HepG2 (cell line): ENCODE measurements around the gene FAM193A. TPM values are rescaled to one million over a fixed set of nuclear protein-coding genes. Genes with fewer than 3 reads are reported as not detected.

ENCODE experiments used
- ATAC-seq: fragments of 200-7000 bp; cut with Tn5 transposase; 3 replicates; pipeline ENCODE4 v1.9.1; 2020; ENCODE audit warnings: mild to moderate bottlenecking, moderate library complexity
- BruUV-seq: library from RNA; stranded (reverse); fragments of 400-500 nt; replicated peaks from 2 replicates; lab custom pipeline; 2021; lab: Mats Ljungman, UMichigan
- CTCF ChIA-PET: fragments of 300-600 bp; formaldehyde crosslinking; extraction: SDS; loops from one replicate; lab custom pipeline; 2021; ENCODE audit warnings: low total read pairs, inconsistent platforms, low intra/inter-chr PET ratio; lab: Yijun Ruan, JAX
- POLR2A ChIA-PET: fragments of 350-600 bp; sonication (Branson Sonifier 250); formaldehyde crosslinking; loops from one replicate; lab custom pipeline; 2020; ENCODE audit warnings: antibody characterized with exemption, inconsistent platforms; lab: Yijun Ruan, JAX
- DNase-seq: peaks from one replicate; pipeline ENCODE4 v3.0.0-alpha.2; 2015; ENCODE audit warnings: low spot score
- FAIRE-seq: peaks from 3 replicates; lab custom pipeline; 2011; peaks lifted over from hg19 to GRCh38; lab: Jason Lieb, UNC
- H2AFZ ChIP-seq: one replicate; pipeline ENCODE4 v1.6.1; 2011; ENCODE audit warnings: low read length, inconsistent platforms
- H3K27ac ChIP-seq: fragments of 300-600 bp; 3 replicates; pipeline ENCODE4 v1.8.0; 2011; ENCODE audit warnings: mixed run types, mild to moderate bottlenecking, mixed read lengths, low read length, inconsistent platforms; ENCODE audit not compliant: insufficient read depth; ENCODE audit errors: extremely low read length
- H3K27me3 ChIP-seq, 2 experiments: fragments of 200-600 bp in 1 of 2; 2 replicates in 1 of 2; 3 replicates in 1 of 2; pipeline versions ENCODE4 v1.6.0 to v1.8.0; 2011; ENCODE audit warnings: low read length in 2 of 2, mild to moderate bottlenecking in 2 of 2, moderate library complexity in 2 of 2, inconsistent platforms in 1 of 2; ENCODE audit not compliant: insufficient read depth in 2 of 2, control insufficient read depth in 1 of 2
- H3K36me3 ChIP-seq, 2 experiments: fragments of 200-600 bp in 1 of 2; replicated peaks in 1 of 2; 2 replicates in 1 of 2; 3 replicates in 1 of 2; pipeline versions ENCODE4 v1.5.1 to v1.8.0; 2011; ENCODE audit warnings: low read length in 2 of 2, inconsistent platforms in 1 of 2; ENCODE audit not compliant: insufficient read depth in 2 of 2, control insufficient read depth in 1 of 2
- H3K4me1 ChIP-seq: 2 replicates; pipeline ENCODE4 v1.5.1; 2012; ENCODE audit warnings: low read length, inconsistent platforms; ENCODE audit not compliant: insufficient read depth
- H3K4me2 ChIP-seq: 2 replicates; pipeline ENCODE4 v1.6.0; 2011; ENCODE audit warnings: low read depth, low read length, inconsistent platforms
- H3K4me3 ChIP-seq, 3 experiments: fragments of 200-600 bp in 1 of 3; sonication (generic), shearing (Covaris generic) in 1 of 3; replicated peaks in 1 of 3; 2 replicates each; pipeline ENCODE4 v1.5.1; 2011 to 2016; ENCODE audit warnings: low read length in 3 of 3, inconsistent platforms in 2 of 3, low read depth in 2 of 3, mild to moderate bottlenecking in 2 of 3, control low read depth in 1 of 3, mixed read lengths in 1 of 3; ENCODE audit not compliant: insufficient read depth in 1 of 3
- H3K79me2 ChIP-seq: one replicate; pipeline ENCODE4 v1.6.1; 2011; ENCODE audit warnings: low read length, inconsistent platforms; ENCODE audit not compliant: insufficient read depth
- H3K9ac ChIP-seq: 2 replicates; pipeline ENCODE4 v1.6.0; 2011; ENCODE audit warnings: mild to moderate bottlenecking, low read depth, low read length, inconsistent platforms; ENCODE audit not compliant: insufficient read depth
- H3K9me3 ChIP-seq: 2 replicates; pipeline ENCODE4 v1.5.1; 2012; ENCODE audit warnings: mild to moderate bottlenecking, low read length
- H4K20me1 ChIP-seq: 2 replicates; pipeline ENCODE4 v1.6.0; 2011; ENCODE audit warnings: inconsistent platforms, mild to moderate bottlenecking, low read length, moderate library complexity; ENCODE audit not compliant: insufficient read depth
- ATF1 ChIP-seq: IDR thresholded peaks from 2 replicates; pipeline ENCODE4 v1.6.1; 2016; ENCODE audit warnings: mild to moderate bottlenecking, control low read depth
- ETS1 ChIP-seq: sonication (generic); formaldehyde crosslinking; IDR thresholded peaks from 2 replicates; pipeline ENCODE4 v1.4.0; 2020; ENCODE audit warnings: missing genetic modification reagents
- JUNB ChIP-seq: sonication (generic); formaldehyde crosslinking; IDR thresholded peaks from 2 replicates; pipeline ENCODE4 v1.8.0; 2022; ENCODE audit warnings: missing genetic modification reagents, mild to moderate bottlenecking, borderline replicate concordance
- MTF2 ChIP-seq: sonication (generic); formaldehyde crosslinking; IDR thresholded peaks from 2 replicates; pipeline ENCODE4 v1.5.0; 2020; ENCODE audit warnings: missing genetic modification reagents, borderline replicate concordance
- ZNF615 ChIP-seq: sonication (generic); formaldehyde crosslinking; IDR thresholded peaks from 2 replicates; pipeline ENCODE4 v1.5.0; 2020; ENCODE audit warnings: mild to moderate bottlenecking, missing genetic modification reagents, borderline replicate concordance
- ZNF775 ChIP-seq: sonication (generic); formaldehyde crosslinking; IDR thresholded peaks from 2 replicates; pipeline ENCODE4 v1.4.0; 2020; ENCODE audit warnings: missing genetic modification reagents, mild to moderate bottlenecking, moderate library complexity, borderline replicate concordance
- ZNF788 ChIP-seq: sonication (generic); formaldehyde crosslinking; IDR thresholded peaks from 2 replicates; pipeline ENCODE4 v1.5.0; 2020; ENCODE audit warnings: mild to moderate bottlenecking, missing genetic modification reagents, borderline replicate concordance
- WGBS: methylation state at CpG from one replicate; pipeline ENCODE4 v1.1.6; 2017; ENCODE audit warnings: low lambda C conversion rate; 5-methylcytosine and 5-hydroxymethylcytosine counted together
- in situ Hi-C: cut with HindIII; loops from 2 replicates; pipeline ENCODE4 v1.10.0; 2017; ENCODE audit warnings: low pct_unique_long_range_greater_than_20kb; ENCODE audit not compliant: extremely low pct_ligation_motif_present
- intact Hi-C: fragments of 100-400 bp; cut with micrococcal nuclease; formaldehyde crosslinking; loops from one replicate; pipeline ENCODE4 v1.10.0; 2022; ENCODE audit not compliant: unreplicated experiment
- polyA plus RNA-seq, 8 experiments: library from polyadenylated mRNA; depleted of rRNA in 3 of 8; stranded (reverse) in 7 of 8; unstranded in 1 of 8; fragments of >200 nt; fragmentation: Illumina TruSeq in 4 of 8; extraction: Trizol in 4 of 8; gene quantifications; 2 replicates each; pipeline versions ENCODE4 v1.2.1 to v1.2.3, GENCODE V29; 2011 to 2016; ENCODE audit warnings: low read depth in 4 of 8, missing spikeins in 1 of 8, mixed read lengths in 1 of 8; ENCODE audit not compliant: insufficient read depth in 1 of 8
- total RNA-seq, 5 experiments: library from RNA; depleted of rRNA; stranded (reverse); fragments of >200 nt; fragmentation: Illumina TruSeq; extraction: Trizol; gene quantifications; 2 replicates each; pipeline ENCODE4 v1.2.3, GENCODE V29; 2016; ENCODE audit warnings: low read depth in 1 of 5

FAM193A gene
- total and polyA plus RNA-seq, 2 of the 13 experiments (the other 11 are each of a cell fraction or from before 2014, with no cell fraction given): 5.7 to 8.7 TPM

GRCh38 chr4:2652415-2653160 lies 116.1 kb downstream of the FAM193A start:
- intact Hi-C loops: no loop called here
- H3K79me2 ChIP-seq: no peaks in the 10 kb centered on the region
- no TSS peak for BruUV-seq
- in situ Hi-C loops: no loop called here
- no peaks in the 10 kb centered on the region for H3K27me3 ChIP-seq
- no peak overlapping the region for H3K4me3 ChIP-seq
- H4K20me1 ChIP-seq: no peaks in the 10 kb centered on the region
- no peak overlapping the region for H3K27ac ChIP-seq
- H3K36me3 ChIP-seq: peaks cover 22 to 68% of the 10 kb centered on the region in 2 experiments
- no peak overlapping the region for H3K9ac ChIP-seq
- 96% methylated on average over 14 of the region's 14 CpGs for WGBS
- no peak for TF ChIP-seq ZNF788
- no peak for TF ChIP-seq ETS1 (CRISPR knock-in tag)
- TF ChIP-seq MTF2 (CRISPR knock-in tag): no peak
- TF ChIP-seq JUNB (CRISPR knock-in tag): no peak
- no peak for TF ChIP-seq ZNF775 (CRISPR knock-in tag)
- TF ChIP-seq ATF1 (CRISPR knock-in tag): no peak
- no peak for TF ChIP-seq ZNF615 (CRISPR knock-in tag)
- no peaks in the 10 kb centered on the region for H3K4me1 ChIP-seq
- ChIA-PET POLR2A (no interaction called here), CTCF (no interaction called here)
- no peak overlapping the region for H2AFZ ChIP-seq
- H3K4me2 ChIP-seq: no peak overlapping the region
- ATAC-seq: no peak
- H3K9me3 ChIP-seq: no peaks in the 10 kb centered on the region
- no peak for DNase-seq
- FAIRE-seq: no peak
